Right forelimb (tissue), 1 donor: ENCODE data around the gene RPS2.

Experiments used
- DNase-seq: peaks from one replicate; pipeline ENCODE4 v3.0.0-alpha.2; 2018

Gene RPS2

DNA sequence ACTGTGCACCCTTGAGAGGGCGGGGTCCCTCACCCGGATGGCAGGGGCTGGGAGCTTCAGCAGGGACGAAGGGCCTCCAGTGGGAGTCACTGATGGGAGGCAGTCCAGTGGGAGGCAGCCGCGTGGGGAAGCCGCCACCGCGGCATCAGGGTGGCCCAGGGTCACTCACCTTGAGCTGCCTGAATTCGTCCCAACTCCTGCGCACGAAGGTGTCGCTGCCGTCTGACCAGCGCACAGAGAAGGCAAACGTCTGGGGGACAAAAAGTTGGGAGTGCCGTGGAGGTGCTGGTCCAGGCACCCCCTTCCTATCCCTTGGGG, 16.1 kb upstream of the RPS2 start:
- no peak for DNase-seq

DNA sequence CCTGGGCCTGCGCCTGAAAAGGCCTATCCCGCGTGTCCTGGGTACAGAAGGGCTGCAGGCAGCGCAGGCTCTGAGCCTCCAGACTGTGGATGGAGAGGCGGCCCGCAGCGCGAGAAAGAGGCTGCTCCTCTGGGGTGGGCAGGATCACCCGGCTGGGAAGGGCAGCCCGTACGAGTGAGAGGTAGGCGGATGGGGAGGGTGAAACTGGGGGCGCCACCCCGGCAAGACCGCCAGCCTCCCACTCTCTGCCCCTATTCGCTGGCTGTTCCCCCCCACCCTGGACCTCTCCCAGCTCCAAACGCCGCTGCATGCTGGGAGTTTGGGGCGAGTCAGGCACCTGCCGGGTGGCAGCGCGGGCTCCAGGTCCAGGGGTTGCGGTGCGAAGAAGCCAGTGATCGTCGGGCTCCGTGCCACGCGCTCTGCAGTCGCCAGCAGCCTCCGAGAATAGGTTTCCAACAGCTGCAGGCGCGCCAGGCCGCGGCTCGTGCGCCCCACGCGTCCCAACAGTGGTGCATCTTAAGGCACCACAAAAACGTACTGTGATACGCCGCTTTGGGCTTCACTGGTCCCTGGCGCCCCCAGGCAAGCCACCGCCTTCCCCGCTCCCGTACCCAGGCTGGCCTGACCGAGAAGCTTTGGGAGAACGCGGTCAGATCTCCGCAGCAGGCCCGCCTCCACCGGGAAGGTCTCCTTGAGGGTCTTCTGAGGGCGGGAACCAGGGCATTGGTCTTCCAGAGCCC, 15.6 kb upstream of the RPS2 start:
- no peak for DNase-seq

DNA sequence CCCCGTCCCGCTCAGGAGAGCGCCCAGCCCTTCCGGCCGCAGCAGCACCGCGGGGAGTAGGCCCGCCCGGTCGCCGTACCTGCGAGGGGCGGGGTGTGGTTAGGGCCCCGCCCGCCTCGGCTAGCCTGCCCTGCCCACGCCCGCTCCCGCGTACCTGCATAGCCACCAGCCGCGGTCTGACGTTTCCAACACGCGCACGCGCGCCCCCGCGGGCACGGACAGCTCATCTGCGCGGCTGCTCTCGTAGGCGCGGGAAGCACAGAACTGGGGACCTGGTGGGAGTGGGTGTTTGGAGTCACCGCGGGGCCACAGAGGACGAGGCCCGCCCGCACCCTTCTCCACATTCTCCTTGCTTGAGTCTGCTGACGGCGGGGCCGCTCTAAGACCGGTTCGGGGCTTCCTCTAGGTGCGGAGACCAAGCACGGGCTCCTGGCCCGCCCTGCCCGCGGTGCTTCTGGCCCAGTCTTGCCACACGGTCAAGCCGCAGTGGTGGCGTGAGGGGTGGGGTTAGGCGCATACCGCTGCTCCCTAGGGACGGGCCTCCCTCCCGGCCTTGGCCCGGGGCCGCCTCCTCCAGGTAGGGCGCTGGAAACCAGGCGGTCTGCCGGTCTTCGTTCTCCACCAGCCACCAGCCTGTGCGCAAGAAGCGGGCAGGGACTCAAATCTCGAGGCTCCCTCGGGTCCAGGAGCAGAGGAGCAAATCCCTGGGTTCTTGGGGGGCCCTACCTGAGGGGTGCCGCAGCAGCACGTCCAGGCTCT, 14.8 kb upstream of the RPS2 start:
- DNase-seq: no peak

DNA sequence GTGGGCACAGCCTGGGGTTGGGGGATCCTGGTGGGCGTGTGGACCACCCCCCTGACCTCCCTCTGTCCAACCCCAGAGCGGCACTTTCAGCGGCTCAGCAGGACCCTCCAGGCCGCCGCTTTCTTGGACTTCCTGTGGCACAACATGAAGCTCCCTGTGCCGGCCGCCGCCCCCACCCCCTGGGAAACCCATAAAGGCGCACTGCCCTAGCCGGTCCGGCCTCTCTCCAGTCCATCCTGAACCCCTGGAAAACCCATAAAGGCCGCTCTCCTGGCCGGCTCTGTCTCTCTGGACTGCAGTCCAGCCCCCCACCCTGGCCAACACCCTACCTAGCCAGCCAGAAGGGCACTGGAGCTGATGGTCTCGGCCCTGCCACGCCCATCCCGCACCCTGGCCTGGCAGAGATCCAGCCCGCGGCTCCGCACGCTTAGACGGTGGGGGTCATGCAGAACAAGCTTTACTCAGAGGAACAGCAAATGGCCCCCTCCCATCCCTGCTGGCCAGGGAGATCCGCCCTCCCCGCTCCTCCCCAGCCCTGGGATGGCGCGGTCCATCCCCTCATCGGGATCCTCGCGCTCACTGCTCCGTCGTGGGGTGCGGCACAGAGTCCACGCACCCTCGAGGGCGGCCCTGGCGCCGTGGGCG, 14.0 kb upstream of the RPS2 start:
- DNase-seq: no peak

DNA sequence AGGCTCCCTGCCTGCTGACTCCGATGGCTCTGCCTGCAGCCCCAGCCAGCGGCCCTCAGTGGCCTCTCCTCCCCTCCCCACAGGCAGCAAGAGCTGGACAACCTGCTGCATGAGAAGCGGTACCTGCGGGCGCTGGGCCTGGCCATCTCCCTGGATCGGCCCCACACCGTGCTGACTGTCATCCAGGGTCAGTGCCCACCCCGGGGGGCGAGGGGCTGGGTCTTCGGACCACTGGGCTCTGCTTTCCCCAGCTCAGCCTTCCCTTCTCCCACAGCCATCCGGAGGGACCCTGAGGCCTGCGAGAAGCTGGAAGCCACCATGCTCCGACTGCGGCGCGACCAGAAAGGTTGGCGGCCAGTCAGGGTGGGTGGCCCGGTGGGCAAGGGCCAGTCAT, 13.2 kb upstream of the RPS2 start:
- DNase-seq: no peak

DNA sequence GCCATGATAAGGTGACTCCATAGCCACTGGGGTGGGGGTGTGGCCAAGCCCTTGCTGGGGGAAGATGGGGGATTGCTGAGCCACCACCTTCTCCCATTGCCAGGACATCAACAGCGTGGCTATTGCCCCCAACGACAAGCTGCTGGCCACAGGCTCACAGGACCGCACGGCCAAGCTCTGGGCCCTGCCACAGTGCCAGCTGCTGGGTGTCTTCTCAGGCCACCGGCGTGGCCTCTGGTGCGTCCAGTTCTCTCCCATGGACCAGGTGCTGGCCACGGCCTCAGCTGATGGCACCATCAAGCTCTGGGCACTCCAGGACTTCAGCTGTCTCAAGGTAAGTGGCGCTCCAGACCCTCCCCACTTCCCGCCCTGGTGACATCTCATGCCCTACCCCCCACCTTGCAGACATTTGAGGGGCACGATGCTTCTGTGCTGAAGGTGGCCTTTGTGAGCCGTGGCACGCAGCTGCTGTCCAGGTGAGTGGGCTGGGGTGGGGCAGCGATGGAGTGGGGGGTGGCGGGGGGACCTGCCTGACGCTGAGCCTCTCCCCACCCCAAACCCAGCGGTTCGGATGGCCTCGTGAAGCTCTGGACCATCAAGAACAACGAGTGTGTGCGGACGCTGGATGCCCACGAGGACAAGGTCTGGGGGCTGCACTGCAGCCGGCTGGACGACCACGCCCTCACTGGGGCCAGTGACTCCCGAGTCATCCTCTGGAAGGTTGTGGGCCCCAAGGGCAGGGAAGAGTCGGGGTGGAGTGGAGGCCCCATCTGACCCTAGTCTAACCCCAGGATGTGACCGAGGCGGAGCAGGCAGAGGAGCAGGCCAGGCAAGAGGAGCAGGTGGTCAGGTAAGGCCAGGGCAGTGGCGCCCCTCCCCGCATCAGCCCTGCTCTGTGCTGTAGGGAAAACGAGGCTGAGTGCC, 12.6 kb upstream of the RPS2 start:
- DNase-seq: no peak

DNA sequence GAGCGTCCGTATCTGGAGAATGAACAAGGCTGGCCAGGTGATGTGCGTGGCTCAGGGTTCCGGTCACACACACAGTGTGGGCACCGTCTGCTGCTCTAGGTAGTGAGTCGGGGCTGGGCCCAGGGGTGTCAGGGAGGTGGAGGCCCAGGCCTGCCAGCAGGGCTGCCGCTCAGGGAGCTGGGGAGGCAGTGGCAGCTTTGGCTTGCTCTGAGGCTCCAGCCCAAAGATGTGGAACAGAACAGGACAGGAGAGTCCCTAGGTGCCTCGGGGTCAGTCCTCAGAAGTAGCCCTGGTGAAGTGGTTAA, 11.5 kb upstream of the RPS2 start:
- no peak for DNase-seq

DNA sequence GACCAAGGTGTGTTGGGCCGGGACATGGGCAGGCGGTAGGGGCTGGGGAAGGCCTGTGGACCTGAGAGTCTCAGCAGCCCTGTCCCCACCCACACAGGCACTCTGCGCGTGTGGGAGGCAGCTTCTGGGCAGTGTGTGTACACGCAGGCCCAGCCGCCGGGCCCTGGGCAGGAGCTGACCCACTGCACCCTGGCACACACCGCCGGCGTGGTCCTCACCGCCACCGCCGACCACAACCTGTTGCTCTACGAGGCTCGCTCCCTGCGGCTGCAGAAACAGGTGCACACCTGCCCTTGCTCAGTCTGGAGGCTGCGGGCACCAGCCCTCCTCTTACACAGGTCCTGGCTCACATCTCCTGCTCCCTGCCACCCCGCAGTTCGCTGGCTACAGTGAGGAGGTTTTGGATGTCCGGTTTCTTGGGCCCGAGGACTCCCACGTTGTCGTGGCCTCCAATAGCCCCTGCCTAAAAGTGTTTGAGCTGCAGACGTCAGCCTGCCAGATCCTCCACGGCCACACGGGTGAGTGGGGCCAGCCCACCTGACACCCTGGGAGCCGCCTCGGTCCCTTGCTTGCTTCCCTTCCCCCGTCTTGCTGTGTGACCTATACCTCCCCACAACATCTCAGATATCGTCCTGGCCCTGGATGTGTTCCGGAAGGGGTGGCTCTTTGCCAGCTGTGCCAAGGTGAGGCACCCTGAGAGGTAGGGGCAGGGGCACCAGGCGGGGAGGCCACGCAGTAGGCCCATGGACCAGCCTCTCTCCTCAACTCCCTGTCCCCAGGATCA, 11.0 kb upstream of the RPS2 start:
- no peak for DNase-seq

DNA sequence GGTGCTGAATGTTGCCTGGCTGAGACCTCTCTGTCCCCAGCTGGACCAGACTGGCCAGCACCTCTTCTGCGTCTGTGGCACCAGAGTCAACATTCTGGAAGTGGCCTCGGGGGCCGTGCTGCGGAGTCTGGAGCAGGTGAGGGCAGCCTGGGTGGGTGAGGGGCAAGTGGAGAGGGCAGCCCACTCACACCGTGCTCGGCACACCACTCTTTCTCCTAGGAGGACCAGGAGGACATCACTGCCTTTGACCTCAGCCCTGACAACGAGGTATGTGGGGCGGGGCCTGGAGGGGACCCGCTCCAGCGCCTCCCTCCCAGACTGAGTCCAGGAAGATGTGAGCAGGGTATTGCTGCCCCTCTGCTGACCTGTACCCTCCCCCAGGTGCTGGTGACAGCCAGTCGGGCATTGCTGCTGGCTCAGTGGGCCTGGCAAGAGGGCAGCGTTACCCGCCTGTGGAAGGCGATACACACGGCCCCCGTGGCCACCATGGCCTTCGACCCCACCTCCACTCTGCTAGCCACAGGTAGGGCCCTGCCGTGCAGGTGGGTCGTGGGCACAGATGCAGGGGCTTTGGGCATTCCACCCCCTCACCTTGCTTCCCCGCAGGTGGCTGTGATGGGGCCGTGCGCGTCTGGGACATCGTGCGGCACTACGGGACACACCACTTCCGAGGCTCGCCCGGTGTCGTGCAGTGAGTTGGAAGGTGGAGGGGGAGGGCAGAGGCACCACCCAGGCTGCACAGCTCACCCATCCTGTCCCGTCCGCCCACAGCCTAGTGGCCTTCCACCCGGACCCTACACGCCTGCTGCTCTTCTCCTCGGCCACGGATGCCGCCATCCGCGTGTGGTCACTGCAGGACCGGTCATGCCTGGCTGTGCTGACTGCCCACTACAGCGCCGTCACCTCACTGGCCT, 9.8 kb upstream of the RPS2 start:
- no peak for DNase-seq

DNA sequence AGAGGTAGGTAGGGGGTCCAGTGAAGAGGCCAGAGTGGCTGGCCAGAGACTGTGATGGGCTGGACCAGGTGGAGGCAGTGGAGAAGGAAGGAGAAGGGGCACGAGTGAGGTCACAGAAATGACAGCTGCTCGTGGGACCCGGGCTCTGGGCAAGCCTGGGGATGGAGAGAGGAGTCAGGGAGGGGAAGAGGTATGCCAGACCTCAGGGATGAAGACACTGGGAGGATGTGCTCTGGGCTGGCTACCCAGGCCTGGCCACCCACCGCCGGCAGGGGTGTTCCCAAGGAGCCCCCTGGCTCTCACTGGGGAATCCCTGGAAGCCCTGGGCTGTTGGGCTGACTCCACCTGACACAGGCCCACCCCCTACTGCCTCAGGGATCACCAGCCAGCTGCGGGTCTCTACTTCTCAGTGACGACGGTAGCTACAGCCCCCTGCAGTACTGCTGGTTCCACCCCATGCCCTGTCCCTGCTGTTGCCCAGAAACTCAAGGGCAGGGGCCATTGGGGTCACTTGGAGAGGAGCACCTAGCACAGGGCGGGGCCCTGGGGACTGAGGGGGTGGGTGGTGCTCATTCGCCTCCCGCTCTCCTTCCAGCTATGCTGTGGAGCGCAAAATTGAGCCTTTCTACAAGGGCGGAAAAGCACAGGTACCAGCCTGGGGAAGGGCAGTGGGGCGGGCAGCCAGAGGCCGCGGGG, 9.0 kb upstream of the RPS2 start:
- no peak for DNase-seq

DNA sequence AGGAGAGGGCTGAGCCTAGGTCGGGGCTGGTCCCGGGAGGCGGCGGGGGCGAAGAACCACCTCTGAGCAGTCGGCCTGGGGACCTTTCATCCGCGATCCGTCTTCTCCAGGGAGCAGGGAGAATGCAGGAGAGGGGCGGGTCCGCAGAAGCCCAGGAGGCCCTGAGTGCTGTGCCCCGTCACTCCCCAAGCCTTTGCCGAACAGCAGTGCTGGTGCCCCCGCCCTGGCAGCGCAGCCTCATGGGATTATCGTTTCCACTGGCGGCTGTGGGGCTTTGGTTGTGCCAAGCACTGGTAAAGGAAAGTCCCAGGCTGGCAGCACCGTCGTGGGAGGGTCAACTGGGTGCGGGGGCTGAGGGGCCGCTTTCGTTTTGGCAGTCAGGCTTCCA, 7.9 kb upstream of the RPS2 start:
- peak; percentile 42 for DNase-seq

DNA sequence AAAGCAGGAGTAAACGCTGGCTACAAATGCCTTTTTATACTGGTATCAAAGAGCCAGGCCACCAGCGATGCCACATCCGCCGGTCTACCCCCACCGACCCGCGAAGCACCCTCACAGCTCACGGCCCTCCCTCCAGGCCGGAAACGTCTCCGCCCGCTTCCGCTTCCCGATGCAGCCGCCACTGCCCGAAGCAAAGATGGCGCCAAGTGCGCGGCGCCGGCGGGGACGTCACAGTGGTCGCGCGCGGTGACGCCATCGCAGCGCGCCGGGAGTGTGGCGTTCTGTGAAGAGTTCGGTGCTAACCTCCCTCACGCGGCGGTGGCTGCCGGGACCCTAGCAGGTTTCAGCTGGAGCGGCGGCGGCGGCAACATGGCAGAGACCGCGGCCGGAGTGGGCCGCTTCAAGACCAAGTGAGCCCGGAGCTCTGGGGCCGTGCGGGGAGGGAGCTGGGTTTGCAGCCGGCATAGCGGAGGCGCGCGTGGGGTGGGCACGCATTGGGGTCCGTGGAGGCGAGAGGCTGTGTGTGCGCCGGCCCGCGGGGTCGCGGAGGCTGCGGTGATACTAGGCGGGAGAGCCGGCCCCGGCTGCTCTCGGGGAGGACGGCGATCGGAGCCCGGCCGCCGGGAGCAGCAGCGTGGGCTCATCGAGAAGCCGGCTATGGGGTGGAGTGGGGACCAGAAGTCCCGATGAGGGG, 7.3 kb upstream of the RPS2 start, which contains the start of gene TBL3:
Gene TBL3, plus strand, starts transcription at position 258 of the 694 bp plus-strand sequence. Its CDS starts 112 bp downstream, at position 370.
- DNase-seq: peak; percentile 99

DNA sequence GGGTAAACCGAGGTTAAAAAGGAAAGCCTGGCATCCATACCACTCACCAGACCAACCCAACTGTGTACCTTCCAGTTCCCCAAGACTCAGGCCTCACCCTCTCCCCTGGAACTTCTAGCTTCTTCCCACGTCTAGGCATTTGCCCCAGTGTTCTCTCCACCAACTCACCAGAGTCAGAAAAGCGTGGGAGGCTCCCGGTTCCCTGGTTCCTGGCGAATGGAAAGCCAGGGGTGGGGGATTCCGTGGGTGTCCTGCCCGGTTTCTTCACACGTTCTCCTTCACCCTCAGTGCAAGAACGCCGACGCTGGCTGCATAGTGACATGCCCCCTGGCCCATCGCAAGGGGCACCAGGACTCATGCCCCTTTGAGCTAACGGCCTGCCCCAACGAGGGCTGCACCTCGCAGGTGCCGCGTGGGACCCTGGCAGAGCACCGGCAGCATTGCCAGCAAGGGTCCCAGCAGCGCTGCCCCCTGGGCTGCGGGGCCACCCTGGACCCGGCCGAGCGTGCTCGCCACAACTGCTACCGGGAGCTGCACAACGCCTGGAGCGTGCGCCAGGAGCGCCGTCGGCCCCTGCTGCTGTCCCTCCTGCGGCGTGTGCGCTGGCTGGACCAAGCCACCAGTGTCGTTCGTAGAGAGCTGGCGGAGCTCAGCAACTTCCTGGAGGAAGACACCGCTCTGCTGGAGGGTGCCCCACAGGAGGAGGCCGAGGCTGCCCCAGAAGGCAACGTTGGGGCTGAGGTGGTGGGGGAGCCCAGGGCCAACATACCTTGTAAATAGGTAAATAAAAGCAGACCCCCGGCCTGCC, 3.7 kb upstream of the RPS2 start:
- DNase-seq: no peak

DNA sequence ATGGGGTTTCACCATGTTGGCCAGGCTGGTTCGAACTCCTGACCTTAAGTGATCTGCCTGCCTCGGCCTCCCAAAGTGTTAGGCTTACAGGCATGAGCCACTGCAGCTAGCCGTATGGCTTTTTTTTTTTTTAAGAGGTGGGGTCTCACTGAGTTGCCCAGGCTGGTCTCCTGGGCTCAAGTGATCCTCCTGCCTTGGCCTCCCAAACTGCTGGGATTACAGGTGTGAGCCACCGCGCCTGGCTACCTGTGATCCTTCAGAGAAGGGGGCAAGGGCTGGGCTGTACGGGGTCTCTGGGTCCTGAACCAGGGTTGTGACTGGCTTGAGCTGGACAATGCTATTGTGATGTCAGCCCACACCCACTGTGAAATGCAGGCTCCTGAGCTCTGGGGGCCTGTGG, 1.8 kb upstream of the RPS2 start, which contains the start of gene RNF151:
Gene RNF151, plus strand, starts transcription at position 397 of the 400 bp plus-strand sequence. CDS start 26 bp downstream, outside the sequence.
- no peak for DNase-seq

DNA sequence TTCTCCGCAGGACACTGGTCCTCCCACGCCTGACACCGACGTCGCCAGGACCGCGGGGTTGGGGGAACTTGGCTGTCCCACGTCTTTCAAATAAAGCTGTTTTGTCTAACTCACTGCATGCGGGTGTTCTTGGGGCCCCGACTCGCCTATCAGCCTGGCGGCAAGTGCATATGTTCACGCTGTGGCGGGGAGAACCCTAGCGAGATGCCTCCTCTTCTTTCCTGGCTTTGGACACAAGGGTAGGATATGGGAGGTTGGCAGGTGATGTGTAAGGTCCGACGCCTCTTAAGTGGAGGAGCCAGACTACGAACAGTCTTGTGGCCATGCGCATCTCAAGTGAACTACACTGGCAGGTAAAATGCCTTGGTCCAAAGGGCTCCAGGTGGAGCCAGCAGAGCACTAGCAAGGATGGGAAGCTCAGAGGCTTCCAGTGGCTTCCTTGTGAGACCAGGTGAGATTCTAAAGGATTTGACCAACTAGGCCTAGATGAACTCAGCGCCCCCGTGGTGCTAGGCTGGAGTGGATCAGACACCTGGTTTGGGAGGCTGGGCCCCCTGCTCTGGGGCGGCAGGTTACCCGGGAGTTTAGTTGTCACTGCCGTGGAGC, 873 bp upstream of the RPS2 start:
- DNase-seq: peak; percentile 59

DNA sequence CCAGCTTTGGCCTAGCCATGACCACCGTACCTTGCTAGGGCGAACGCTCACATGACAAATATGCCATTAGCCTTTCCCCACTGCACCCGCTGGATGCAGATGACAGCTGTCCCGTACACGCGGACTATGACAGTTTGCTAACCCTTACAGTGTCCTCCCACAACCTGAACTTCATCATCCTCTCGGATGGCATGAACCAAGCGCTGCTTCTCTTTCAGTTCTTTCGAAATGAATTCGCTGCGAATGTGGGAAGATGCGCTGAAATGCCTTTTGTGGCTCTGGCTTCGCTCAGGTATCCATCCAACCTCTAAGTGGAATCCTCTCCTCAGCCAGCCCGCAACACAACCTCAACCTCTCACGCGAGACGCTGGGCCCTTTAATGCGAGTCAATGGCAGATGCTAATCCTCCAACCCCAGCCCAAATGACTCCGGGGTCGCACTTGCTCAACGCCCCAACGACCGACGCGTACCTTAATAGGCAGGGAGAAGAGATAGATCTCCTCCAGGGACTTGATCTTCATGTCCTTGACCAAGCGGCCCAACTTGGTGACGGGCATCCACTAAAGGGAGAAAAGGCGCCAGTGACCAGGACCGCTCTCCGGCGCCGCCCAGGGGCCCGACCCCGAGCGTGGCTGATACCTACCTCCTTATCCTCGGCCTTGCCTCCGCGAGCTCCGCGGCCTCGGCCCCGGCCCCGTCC, 670 bp downstream of the RPS2 start:
- DNase-seq: no peak
